GM23338 (cell line): ENCODE measurements around the gene ARMC9.
A peak's percentile ranks its signal among the peaks of the same experiment; 100 is the strongest.

ENCODE experiments used
- CREB1 ChIP-seq: fragments of 250-450 bp; sonication (Bioruptor Pico); IDR thresholded peaks from 2 replicates; pipeline ENCODE4 v1.5.0; 2020; ENCODE audit warnings: low read depth, mild to moderate bottlenecking, moderate library complexity
- CTCF ChIP-seq, 2 experiments: fragments of 200-600 bp in 1 of 2; sonication (generic) in 1 of 2; conservative IDR thresholded peaks; 2 replicates each; pipeline versions ENCODE4 v1.5.1 to v1.6.1; 2016 to 2017; ENCODE audit warnings: antibody characterized with exemption in 2 of 2, low read depth in 2 of 2, mild to moderate bottlenecking in 2 of 2, moderate library complexity in 1 of 2
- EZH2 ChIP-seq: fragments of 200-600 bp; sonication (generic); IDR thresholded peaks from one replicate; pipeline ENCODE4 v1.8.0; 2017; ENCODE audit warnings: antibody characterized with exemption, mild to moderate bottlenecking, low read depth; ENCODE audit not compliant: unreplicated experiment
- EZH2phosphoT487 ChIP-seq: fragments of 200-600 bp; sonication (generic); IDR thresholded peaks from one replicate; pipeline ENCODE4 v1.8.1; 2018; ENCODE audit warnings: antibody characterized with exemption; ENCODE audit not compliant: unreplicated experiment
- JUNB ChIP-seq: IDR thresholded peaks from one replicate; pipeline ENCODE4 v1.6.1; 2016; ENCODE audit warnings: antibody characterized with exemption; ENCODE audit not compliant: unreplicated experiment
- NANOG ChIP-seq: IDR thresholded peaks from 2 replicates; pipeline ENCODE4 v1.6.1; 2016; ENCODE audit warnings: antibody characterized with exemption, borderline replicate concordance
- POLR2AphosphoS5 ChIP-seq: IDR thresholded peaks from 2 replicates; pipeline ENCODE4 v1.6.1; 2016; ENCODE audit warnings: antibody characterized with exemption, low read depth
- REST ChIP-seq: IDR thresholded peaks from one replicate; pipeline ENCODE4 v1.6.1; 2018; ENCODE audit warnings: antibody characterized with exemption; ENCODE audit not compliant: unreplicated experiment
- TF ChIP-seq, protein P1 (sequence below): IDR thresholded peaks from 2 replicates; pipeline ENCODE4 v1.6.1; 2016; ENCODE audit warnings: antibody characterized with exemption

- no peak for TF ChIP-seq CTCF (conservative IDR thresholded peaks at IDR 0.05; ENCODE audit: low read depth in 2 of 2)
- no peak for TF ChIP-seq REST
- TF ChIP-seq, protein P1, sequence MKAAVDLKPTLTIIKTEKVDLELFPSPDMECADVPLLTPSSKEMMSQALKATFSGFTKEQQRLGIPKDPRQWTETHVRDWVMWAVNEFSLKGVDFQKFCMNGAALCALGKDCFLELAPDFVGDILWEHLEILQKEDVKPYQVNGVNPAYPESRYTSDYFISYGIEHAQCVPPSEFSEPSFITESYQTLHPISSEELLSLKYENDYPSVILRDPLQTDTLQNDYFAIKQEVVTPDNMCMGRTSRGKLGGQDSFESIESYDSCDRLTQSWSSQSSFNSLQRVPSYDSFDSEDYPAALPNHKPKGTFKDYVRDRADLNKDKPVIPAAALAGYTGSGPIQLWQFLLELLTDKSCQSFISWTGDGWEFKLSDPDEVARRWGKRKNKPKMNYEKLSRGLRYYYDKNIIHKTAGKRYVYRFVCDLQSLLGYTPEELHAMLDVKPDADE: no peak
- no peak for TF ChIP-seq EZH2
- TF ChIP-seq EZH2phosphoT487: no peak
- TF ChIP-seq JUNB: no peak
- TF ChIP-seq POLR2AphosphoS5: 0 out of 2 replicates have a peak, but pooled peaks have one; percentile 19
- TF ChIP-seq CREB1 (CRISPR knock-in tag): no peak
- TF ChIP-seq NANOG: 0 out of 2 replicates have a peak, but pooled peaks have one; percentile 15
Observed at GRCh38 chr2:231370429-231370748, 172.0 kb downstream of the ARMC9 start.
